ENCODE data around the gene PYCR2.

- TF ChIP-seq CTCF (IDR thresholded peaks at IDR 0.05), result no peak
- TF ChIP-seq POLR2A (IDR thresholded peaks at IDR 0.05), result no peak
Observed at GRCh38 chr1:225914391-225914790, 9.7 kb downstream of the PYCR2 start.

Data from suprapubic skin (tissue), 3 donors.